Subcutaneous abdominal adipose tissue (tissue), 5 donors: ENCODE measurements around the gene FTCDNL1.
A peak's percentile ranks its signal among the peaks of the same experiment; 100 is the strongest.

ENCODE experiments used
- H3K27ac ChIP-seq: one replicate; pipeline ENCODE4 v1.7.0; 2013; ENCODE audit warnings: low read depth, mild to moderate bottlenecking, inconsistent platforms, low read length, moderate library complexity
- H3K27me3 ChIP-seq, 5 donors: one replicate each; pipeline ENCODE4 v1.7.0; 2013; ENCODE audit warnings: low read length in 5 of 5, inconsistent platforms in 1 of 5; ENCODE audit not compliant: control insufficient read depth in 5 of 5, insufficient read depth in 4 of 5
- H3K36me3 ChIP-seq, 5 donors: one replicate each; pipeline ENCODE4 v1.7.0; 2013; ENCODE audit warnings: low read length in 5 of 5; ENCODE audit not compliant: control insufficient read depth in 5 of 5, insufficient read depth in 5 of 5
- H3K4me1 ChIP-seq, 5 donors: one replicate each; pipeline ENCODE4 v1.7.0; 2013; ENCODE audit warnings: low read length in 5 of 5, mild to moderate bottlenecking in 3 of 5, moderate library complexity in 1 of 5; ENCODE audit not compliant: control insufficient read depth in 5 of 5, insufficient read depth in 5 of 5
- H3K4me3 ChIP-seq, 5 donors: one replicate each; pipeline ENCODE4 v1.7.0; 2013; ENCODE audit warnings: low read length in 5 of 5, low read depth in 1 of 5
- H3K9ac ChIP-seq, 5 donors: one replicate each; pipeline ENCODE4 v1.7.0; 2013; ENCODE audit warnings: low read length in 5 of 5, mild to moderate bottlenecking in 4 of 5, moderate library complexity in 3 of 5
- H3K9me3 ChIP-seq, 5 donors: one replicate each; pipeline ENCODE4 v1.7.0; 2013; ENCODE audit warnings: low read length in 5 of 5; ENCODE audit not compliant: control insufficient read depth in 5 of 5
- donor health status: healthy.
- donor health status: healthy.
- donor health status: healthy.
- donor health status: healthy.
- donor health status: healthy.

The FTCDNL1 gene

DNA sequence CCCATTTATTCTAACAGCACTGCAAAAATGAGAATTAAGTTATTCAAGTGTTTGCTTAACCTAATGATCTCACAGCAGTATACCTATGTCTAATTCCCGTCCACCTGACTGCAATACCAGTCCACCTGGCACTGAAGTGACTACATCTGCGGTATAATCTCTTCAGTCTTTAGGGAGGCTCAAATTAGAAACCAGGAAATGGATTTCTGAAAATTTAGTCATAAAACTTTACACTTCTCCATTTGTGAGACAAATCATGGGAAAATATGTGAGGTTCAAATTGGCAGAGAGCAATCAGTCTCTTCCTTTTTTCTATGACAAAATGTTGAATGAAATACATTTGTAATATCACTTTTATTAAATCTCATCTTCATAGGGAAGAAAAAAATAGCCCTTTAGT lies 33.0 kb downstream of the FTCDNL1 start:
- H3K4me1 ChIP-seq: no peaks in the 10 kb centered on the region
- no peak overlapping the region for H3K27ac ChIP-seq
- H3K4me3 ChIP-seq: no peak overlapping the region
- H3K9ac ChIP-seq: no peak overlapping the region
- no peaks in the 10 kb centered on the region for H3K9me3 ChIP-seq
- H3K36me3 ChIP-seq: no peaks in the 10 kb centered on the region
- H3K27me3 ChIP-seq: no peaks in the 10 kb centered on the region

DNA sequence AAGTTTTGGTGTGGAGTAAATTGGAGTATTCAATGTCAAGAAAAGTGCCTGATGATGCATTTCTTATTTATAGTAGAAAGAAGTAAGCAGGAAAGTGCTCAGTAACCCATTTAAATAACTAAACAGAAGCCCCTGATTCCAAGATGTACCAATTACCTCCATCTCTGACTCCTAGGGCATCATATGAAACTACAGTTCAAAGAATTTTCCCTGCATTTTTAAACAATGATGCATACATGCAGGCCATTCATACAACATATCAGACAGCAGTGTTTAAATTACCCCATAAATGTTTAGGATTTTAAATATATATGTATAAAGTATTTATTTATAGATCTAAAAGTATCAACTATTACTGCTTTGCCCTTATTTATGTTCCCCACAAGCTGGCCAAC lies 36.2 kb downstream of the FTCDNL1 start:
- H3K9ac ChIP-seq: no peak overlapping the region
- H3K4me3 ChIP-seq: no peak overlapping the region
- peaks cover 3 to 13% (median 10%) of the 10 kb centered on the region in 5 donors for H3K4me1 ChIP-seq
- no peaks in the 10 kb centered on the region for H3K36me3 ChIP-seq
- H3K27me3 ChIP-seq: no peaks in the 10 kb centered on the region
- H3K9me3 ChIP-seq: no peaks in the 10 kb centered on the region
- H3K27ac ChIP-seq: no peak overlapping the region

DNA sequence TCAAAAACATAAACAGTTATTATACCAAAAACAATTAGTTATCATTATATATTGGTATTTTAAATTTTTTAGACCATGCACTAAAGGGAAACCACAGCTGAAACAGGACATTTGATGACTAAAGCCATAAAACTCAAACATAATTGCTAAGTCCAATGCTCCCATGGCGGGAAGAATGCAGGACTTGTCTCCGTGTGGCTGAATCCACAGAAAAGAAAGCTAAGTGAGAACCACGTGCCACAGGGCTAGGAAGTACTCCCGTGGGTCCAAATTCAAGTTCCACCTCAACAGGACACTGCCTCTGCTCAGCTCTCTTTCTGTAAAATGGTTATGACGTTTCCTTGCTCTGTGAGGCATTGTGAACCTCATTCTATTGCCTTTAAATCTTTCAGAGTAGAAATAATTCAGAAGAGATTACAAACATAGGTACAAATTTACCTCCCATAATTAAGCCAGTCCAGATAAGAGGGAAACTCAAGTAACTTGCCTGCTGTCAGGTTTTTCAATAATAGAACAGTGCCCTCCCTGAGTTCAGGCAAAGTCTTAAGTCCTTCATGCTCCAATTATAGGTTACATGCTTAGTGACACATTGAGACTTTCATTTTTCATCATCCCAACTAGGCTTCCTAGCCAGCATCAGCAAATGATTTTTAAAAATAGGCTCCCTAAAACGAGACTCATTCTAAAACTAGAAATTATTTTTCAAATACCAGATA lies 36.7 kb downstream of the FTCDNL1 start:
- Histone ChIP-seq H3K9me3 (no peaks in the 10 kb centered on the region), H3K9ac (no peak overlapping the region), H3K27me3 (no peaks in the 10 kb centered on the region), H3K4me3 (no peak overlapping the region), H3K4me1 (peaks cover 3 to 13% (median 10%) of the 10 kb centered on the region in 5 donors), H3K27ac (no peak overlapping the region), H3K36me3 (no peaks in the 10 kb centered on the region)

DNA sequence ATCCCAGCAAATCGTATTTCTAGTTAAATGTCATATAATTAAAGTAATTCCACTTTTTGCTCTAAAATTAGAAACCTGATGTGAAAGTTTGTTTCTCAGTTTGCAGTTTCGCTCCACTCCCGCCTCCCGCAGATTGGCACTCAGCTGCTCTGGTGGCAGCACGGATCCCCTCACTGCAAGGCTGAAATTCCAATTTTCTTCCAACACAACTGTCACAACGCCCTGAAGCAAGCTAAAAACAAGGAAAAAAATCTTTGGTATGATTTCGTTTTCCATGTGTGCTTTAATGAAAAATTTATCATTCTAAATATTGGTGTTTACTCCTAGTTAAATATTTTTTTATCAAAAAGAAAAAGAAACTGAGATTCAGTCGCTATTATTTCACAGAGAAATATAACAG lies 38.5 kb downstream of the FTCDNL1 start:
- no peaks in the 10 kb centered on the region for H3K36me3 ChIP-seq
- H3K9ac ChIP-seq: no peak overlapping the region
- H3K4me3 ChIP-seq: no peak overlapping the region
- H3K4me1 ChIP-seq: peaks cover 3 to 13% (median 10%) of the 10 kb centered on the region in 5 donors
- no peaks in the 10 kb centered on the region for H3K27me3 ChIP-seq
- no peaks in the 10 kb centered on the region for H3K9me3 ChIP-seq
- no peak overlapping the region for H3K27ac ChIP-seq

DNA sequence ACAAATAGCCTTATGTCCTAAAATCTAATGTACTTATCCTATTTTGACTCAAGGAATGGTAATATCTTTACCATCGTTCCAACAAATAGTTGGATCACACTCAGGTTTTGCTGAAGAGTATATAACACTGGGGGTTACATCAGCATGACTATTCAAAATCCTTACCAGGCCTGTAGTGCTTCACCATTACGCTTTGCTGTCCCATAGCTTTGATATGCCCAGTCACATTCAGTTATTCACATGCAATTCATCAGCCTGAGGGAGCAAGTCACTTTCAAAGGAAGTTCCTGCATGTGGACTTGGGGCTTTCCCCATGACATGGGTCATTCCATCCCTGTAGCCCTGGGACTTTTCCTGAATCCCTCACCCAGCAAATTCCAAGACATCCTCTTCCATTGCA lies 39.6 kb downstream of the FTCDNL1 start:
- H3K4me1 ChIP-seq: peaks cover 3 to 13% (median 10%) of the 10 kb centered on the region in 5 donors
- H3K27ac ChIP-seq: peak overlapping the region; percentile 58
- H3K9me3 ChIP-seq: no peaks in the 10 kb centered on the region
- H3K4me3 ChIP-seq: no peak overlapping the region
- no peak overlapping the region for H3K9ac ChIP-seq
- H3K36me3 ChIP-seq: no peaks in the 10 kb centered on the region
- no peaks in the 10 kb centered on the region for H3K27me3 ChIP-seq

DNA sequence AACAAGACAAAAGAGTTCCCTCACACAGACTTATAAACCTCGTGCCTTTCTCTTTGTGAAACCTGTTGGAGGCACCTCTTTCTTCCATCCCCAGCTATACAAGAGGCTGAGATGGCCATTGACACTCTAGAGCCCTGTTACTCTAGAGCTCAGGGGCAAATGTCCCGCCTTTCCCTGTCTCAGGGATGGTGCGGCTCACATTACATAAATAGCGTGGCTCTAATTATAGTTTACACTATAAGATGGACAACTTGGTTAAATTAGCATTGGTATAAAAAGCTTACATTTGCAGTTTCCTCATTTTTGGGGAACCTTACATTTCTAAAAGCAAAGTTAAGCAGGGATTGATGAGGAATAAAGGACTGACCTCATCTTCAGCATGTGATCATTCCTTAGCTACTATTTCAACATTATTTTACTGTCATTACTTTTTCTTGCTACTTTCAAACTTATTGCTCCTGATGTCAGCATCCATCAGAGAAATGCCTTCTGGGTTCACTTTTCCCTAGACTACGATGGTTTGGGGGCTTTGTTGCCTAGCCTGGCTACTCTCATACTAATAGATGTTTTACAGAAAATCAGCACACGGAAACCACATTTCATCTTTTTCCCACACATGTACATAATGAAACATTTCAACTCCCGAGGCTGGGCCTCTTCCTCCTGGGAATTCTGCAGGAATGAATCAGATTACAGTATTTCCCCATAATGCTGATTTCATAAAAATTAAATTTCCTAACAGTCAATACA lies 40.4 kb downstream of the FTCDNL1 start:
- Histone ChIP-seq H3K4me3 (no peak overlapping the region), H3K27ac (peak overlapping the region; percentile 58), H3K36me3 (no peaks in the 10 kb centered on the region), H3K9me3 (no peaks in the 10 kb centered on the region), H3K9ac (peak overlapping the region in 3 of 5 donors; percentile 37 to 74 (median 52)), H3K4me1 (peaks cover 3 to 13% (median 10%) of the 10 kb centered on the region in 5 donors), H3K27me3 (no peaks in the 10 kb centered on the region)

DNA sequence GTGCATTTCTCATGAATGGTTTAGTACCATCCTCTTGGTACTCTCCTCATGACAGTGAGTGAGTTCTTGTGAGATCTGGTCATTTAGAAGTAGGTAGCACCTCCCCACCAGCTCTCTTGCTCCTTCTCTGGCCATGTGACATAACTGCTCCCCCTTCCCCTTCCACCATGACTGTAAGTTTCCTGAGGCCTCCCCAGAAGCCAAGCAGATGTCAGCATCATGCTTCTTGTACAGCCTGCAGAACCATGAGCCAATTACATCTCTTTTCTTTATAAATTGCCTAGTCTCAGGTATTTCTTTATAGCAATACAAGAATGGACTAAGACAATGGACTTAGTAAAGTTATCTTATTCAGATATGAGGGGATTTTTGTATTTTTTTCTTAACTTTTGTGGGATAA lies 43.0 kb downstream of the FTCDNL1 start:
- Histone ChIP-seq H3K4me1 (peaks cover 3 to 13% (median 10%) of the 10 kb centered on the region in 5 donors), H3K9me3 (no peaks in the 10 kb centered on the region), H3K4me3 (no peak overlapping the region), H3K27me3 (no peaks in the 10 kb centered on the region), H3K27ac (no peak overlapping the region), H3K36me3 (no peaks in the 10 kb centered on the region), H3K9ac (no peak overlapping the region)

DNA sequence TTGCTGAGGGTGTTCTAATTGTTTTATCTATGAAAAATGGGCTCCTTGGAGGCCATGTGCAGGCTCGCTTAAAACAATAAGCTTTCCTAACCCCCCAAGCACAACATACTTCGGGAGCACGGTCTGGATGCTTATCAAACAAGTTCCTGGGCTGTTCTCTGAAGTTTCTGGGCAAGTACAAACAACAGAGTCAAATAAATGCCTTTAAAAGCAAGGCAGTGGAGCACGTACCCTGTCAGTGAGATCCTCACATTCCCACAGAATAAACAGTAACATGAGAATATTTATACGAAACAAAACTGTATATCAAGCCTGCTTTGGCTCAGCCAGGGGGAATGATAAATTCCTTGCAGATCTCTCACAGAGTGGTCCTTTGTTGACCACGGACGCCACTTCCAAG lies 44.8 kb downstream of the FTCDNL1 start:
- H3K27me3 ChIP-seq: no peaks in the 10 kb centered on the region
- H3K36me3 ChIP-seq: no peaks in the 10 kb centered on the region
- H3K4me1 ChIP-seq: peaks cover 3 to 11% (median 9%) of the 10 kb centered on the region in 5 donors
- H3K27ac ChIP-seq: no peak overlapping the region
- no peaks in the 10 kb centered on the region for H3K9me3 ChIP-seq
- no peak overlapping the region for H3K4me3 ChIP-seq
- no peak overlapping the region for H3K9ac ChIP-seq

DNA sequence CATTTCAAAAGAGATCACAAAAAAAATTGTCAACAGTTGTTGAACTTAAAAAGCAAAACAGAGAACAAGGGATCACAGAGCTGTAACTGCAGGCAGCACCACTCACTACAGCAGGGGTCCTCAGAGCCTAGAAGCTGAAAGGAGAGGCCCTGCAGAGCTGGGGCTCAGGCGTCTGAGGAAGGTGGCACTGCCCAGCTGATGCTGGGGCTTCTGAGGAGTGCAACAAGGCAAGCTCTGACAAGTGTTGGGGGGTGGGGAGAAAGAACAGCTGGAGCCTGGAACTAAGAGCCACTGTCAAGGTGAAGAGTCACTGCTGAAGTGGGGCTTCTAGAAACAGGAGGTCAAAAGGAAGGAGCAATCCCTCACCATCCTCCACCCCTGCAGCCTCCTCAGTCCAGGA lies 46.2 kb downstream of the FTCDNL1 start:
- H3K27ac ChIP-seq: no peak overlapping the region
- H3K36me3 ChIP-seq: no peaks in the 10 kb centered on the region
- no peaks in the 10 kb centered on the region for H3K27me3 ChIP-seq
- H3K4me1 ChIP-seq: no peaks in the 10 kb centered on the region
- H3K9ac ChIP-seq: no peak overlapping the region
- no peaks in the 10 kb centered on the region for H3K9me3 ChIP-seq
- H3K4me3 ChIP-seq: no peak overlapping the region

DNA sequence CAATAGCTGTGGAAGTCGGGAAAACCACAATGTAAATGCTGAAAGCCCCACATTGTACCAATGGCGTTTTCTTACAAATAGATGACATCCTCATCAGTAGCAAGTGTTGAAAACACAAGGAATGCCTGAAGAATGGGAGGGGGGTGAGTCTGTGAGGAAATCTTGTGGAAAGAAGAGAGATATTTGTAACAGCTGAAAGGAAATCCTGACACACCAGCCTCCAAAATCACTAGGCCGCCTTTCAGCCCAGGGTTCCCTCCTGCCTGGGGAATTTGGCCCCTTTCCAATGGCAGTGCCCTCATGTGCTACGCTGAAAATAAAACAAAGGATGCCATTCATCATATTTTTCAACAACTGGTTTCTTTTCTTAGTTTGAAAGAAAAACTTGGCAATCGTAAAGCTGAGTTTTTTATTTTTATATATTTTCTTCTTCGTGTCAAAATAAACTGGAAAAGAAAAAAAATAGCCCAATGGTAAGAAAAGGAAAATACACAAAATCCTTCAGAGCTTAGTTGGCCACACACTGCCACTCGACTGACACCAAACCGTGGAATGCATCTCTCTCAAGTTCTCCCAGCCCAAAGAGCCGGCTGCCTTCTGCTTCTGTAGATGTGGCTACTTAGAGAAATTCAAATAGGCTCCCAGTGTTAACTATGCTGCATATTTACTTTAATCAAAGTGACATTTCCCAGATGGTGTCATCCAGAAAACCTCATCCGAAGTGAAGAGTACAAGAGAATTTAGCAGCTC lies 52.0 kb downstream of the FTCDNL1 start:
- no peak overlapping the region for H3K27ac ChIP-seq
- no peaks in the 10 kb centered on the region for H3K27me3 ChIP-seq
- H3K9ac ChIP-seq: no peak overlapping the region
- H3K4me1 ChIP-seq: no peaks in the 10 kb centered on the region
- no peaks in the 10 kb centered on the region for H3K9me3 ChIP-seq
- no peaks in the 10 kb centered on the region for H3K36me3 ChIP-seq
- H3K4me3 ChIP-seq: no peak overlapping the region
